K562 (cell line): Measurements from ENCODE around the gene CLCN1. TPM values are rescaled to one million over a fixed set of nuclear protein-coding genes. Genes with fewer than 3 reads are reported as not detected.

ENCODE experiments used
- ATAC-seq: fragments of 200-7000 bp; cut with Tn5 transposase; 3 replicates; pipeline ENCODE4 v1.9.1; 2020; ENCODE audit warnings: moderate library complexity
- BruUV-seq: library from RNA; stranded (reverse); fragments of 400-500 nt; replicated peaks from 2 replicates; lab custom pipeline; 2021; lab: Mats Ljungman, UMichigan
- CTCF ChIA-PET: fragments of 300-600 bp; formaldehyde crosslinking; extraction: SDS; loops from one replicate; lab custom pipeline; 2021; ENCODE audit warnings: low intra/inter-chr PET ratio; lab: Yijun Ruan, JAX
- POLR2A ChIA-PET: fragments of 300-600, 350-650 bp; sonication (Branson Sonifier 250); formaldehyde crosslinking; extraction: SDS; loops from one replicate; lab custom pipeline; 2021; ENCODE audit warnings: antibody characterized with exemption, inconsistent platforms; lab: Yijun Ruan, JAX
- DNase-seq, 4 experiments: peaks; one replicate each; pipeline versions ENCODE4 v3.0.0 to v3.0.0-alpha.2; 2011 to 2018; ENCODE audit warnings: low spot score in 3 of 4, mixed read lengths in 3 of 4; ENCODE audit errors: extremely low read depth in 1 of 4
- FAIRE-seq: peaks from 2 replicates; lab custom pipeline; 2011; peaks lifted over from hg19 to GRCh38; lab: Jason Lieb, UNC
- H2AFZ ChIP-seq: 2 replicates; pipeline ENCODE4 v1.6.0; 2011; ENCODE audit warnings: low read depth, low read length, control low read depth, inconsistent platforms
- H3K27ac ChIP-seq: fragments of 200-600 bp; 3 replicates; pipeline ENCODE4 v1.8.0; 2011; ENCODE audit warnings: low read depth, mild to moderate bottlenecking, control low read depth, inconsistent platforms, low read length, moderate library complexity, mixed read lengths; ENCODE audit errors: extremely low read depth
- H3K27me3 ChIP-seq, 2 experiments: fragments of 300-600 bp in 1 of 2; 2 replicates in 1 of 2; 3 replicates in 1 of 2; pipeline versions ENCODE4 v1.6.0 to v1.8.0; 2011; ENCODE audit warnings: inconsistent platforms in 2 of 2, low read length in 2 of 2, mild to moderate bottlenecking in 1 of 2, mixed read lengths in 1 of 2, moderate library complexity in 1 of 2; ENCODE audit not compliant: control insufficient read depth in 2 of 2, insufficient read depth in 2 of 2
- H3K36me3 ChIP-seq: fragments of 300-600 bp; 3 replicates; pipeline ENCODE4 v1.8.0; 2011; ENCODE audit warnings: mild to moderate bottlenecking, low read length, inconsistent platforms; ENCODE audit not compliant: control insufficient read depth, insufficient read depth
- H3K4me1 ChIP-seq, 2 experiments: fragments of 200-600 bp in 1 of 2; replicated peaks in 1 of 2; 2 replicates in 1 of 2; 3 replicates in 1 of 2; pipeline versions ENCODE4 v1.5.1 to v1.8.0; 2011; ENCODE audit warnings: inconsistent platforms in 2 of 2, low read length in 2 of 2, mild to moderate bottlenecking in 1 of 2, mixed read lengths in 1 of 2, moderate library complexity in 1 of 2; ENCODE audit not compliant: control insufficient read depth in 2 of 2, insufficient read depth in 2 of 2
- H3K4me2 ChIP-seq: 2 replicates; pipeline ENCODE4 v1.6.1; 2011; ENCODE audit warnings: low read length, control low read depth, inconsistent platforms, mixed read lengths; ENCODE audit not compliant: insufficient read depth
- H3K4me3 ChIP-seq: fragments of 200-600 bp; sonication (generic), shearing (Covaris generic); 2 replicates; pipeline ENCODE4 v1.5.1; 2016; ENCODE audit warnings: control low read depth, inconsistent platforms
- H3K79me2 ChIP-seq: fragments of 200-600 bp; 3 replicates; pipeline ENCODE4 v1.8.0; 2011; ENCODE audit warnings: low read length, inconsistent platforms; ENCODE audit not compliant: control insufficient read depth, insufficient read depth
- H3K9ac ChIP-seq, 2 experiments: 2 replicates each; pipeline versions ENCODE4 v1.6.0 to v1.6.1; 2011; ENCODE audit warnings: low read depth in 2 of 2, low read length in 2 of 2, control low read depth in 1 of 2, inconsistent platforms in 1 of 2, mild to moderate bottlenecking in 1 of 2, mixed read lengths in 1 of 2; ENCODE audit not compliant: insufficient read depth in 1 of 2
- H3K9me1 ChIP-seq: one replicate; pipeline ENCODE4 v1.6.0; 2011; ENCODE audit warnings: inconsistent platforms, mild to moderate bottlenecking, low read length, moderate library complexity; ENCODE audit not compliant: control insufficient read depth, insufficient read depth
- H3K9me3 ChIP-seq: replicated peaks from 2 replicates; pipeline ENCODE4 v1.5.1; 2011; ENCODE audit warnings: low read depth, low read length, inconsistent platforms; ENCODE audit not compliant: control insufficient read depth, insufficient read depth
- H4K20me1 ChIP-seq: replicated peaks from 2 replicates; pipeline ENCODE4 v1.6.1; 2011; ENCODE audit warnings: low read length, inconsistent platforms, mixed read lengths; ENCODE audit not compliant: control insufficient read depth, insufficient read depth
- HMG20A ChIP-seq: fragments of 450-650 bp; formaldehyde crosslinking; conservative IDR thresholded peaks from 2 replicates; pipeline ENCODE4 v1.4.0; 2020; ENCODE audit warnings: mild to moderate bottlenecking, mixed read lengths
- KDM1A ChIP-seq, 2 experiments: fragments of 450-650 bp; IDR thresholded peaks; 2 replicates each; pipeline ENCODE4 v1.6.1; 2016; ENCODE audit warnings: mild to moderate bottlenecking in 2 of 2
- ZNF324 ChIP-seq: fragments of 250-450 bp; sonication (Bioruptor Pico); IDR thresholded peaks from 2 replicates; pipeline ENCODE4 v1.4.0; 2020; ENCODE audit warnings: mild to moderate bottlenecking
- whole genome bisulfite sequencing: fragments of 100-300 bp; shearing (Covaris generic); methylation state at CpG from one replicate; pipeline ENCODE4 v1.1.6; 2016; ENCODE audit warnings: low coverage, mixed read lengths; ENCODE audit not compliant: insufficient coverage; ENCODE audit errors: missing lambda C conversion rate; 5-methylcytosine and 5-hydroxymethylcytosine counted together
- in situ Hi-C: fragments of 300-500 bp; cut with MboI; formaldehyde crosslinking; loops from 4 replicates; pipeline ENCODE4 v1.15.0; 2018; ENCODE audit warnings: inconsistent platforms, mixed read lengths
- intact Hi-C: fragments of 100-400 bp; cut with micrococcal nuclease; formaldehyde crosslinking; loops from 2 replicates; pipeline ENCODE4 v1.14.2; 2022
- polyA plus RNA-seq, 8 experiments: library from polyadenylated mRNA; depleted of rRNA in 4 of 8; stranded (reverse) in 5 of 8; unstranded in 3 of 8; fragments of >200 nt; fragmentation: Nextera tagmentation in 2 of 8; fragmentation: Illumina TruSeq in 1 of 8; extraction: Ambion mirVana in 2 of 8; extraction: Trizol in 1 of 8; gene quantifications; 2 replicates each; pipeline versions ENCODE4 v1.2.1 to v1.2.3, GENCODE V29; 2011 to 2014; ENCODE audit warnings: inconsistent platforms in 1 of 8, missing spikeins in 1 of 8
- total RNA-seq, 7 experiments: library from RNA; depleted of rRNA in 6 of 7; stranded (reverse); fragments of >200 nt in 6 of 7; fragmentation: Illumina TruSeq in 2 of 7; extraction: Trizol in 2 of 7; gene quantifications; 2 replicates each; pipeline versions ENCODE4 v1.2.1 to v1.2.3, GENCODE V29; 2011 to 2021; ENCODE audit warnings: low replicate concordance in 1 of 7
- TF ChIP-seq, protein P1 (sequence below): fragments of 450-650 bp; formaldehyde crosslinking; IDR thresholded peaks from 2 replicates; pipeline ENCODE4 v1.4.0; 2020; ENCODE audit warnings: mild to moderate bottlenecking, moderate library complexity

CLCN1 gene
- total and polyA plus RNA-seq, 9 of the 15 experiments (the other 6 are each of a cell fraction or from before 2014, with no cell fraction given): 0.01 to 0.11 (median 0.04) TPM; not detected in 4

GRCh38 chr7:143361552-143362130 lies 45.7 kb downstream of the CLCN1 start:
- in situ Hi-C loops: no loop called here
- H3K27me3 ChIP-seq: peaks cover 75 to 79% of the 10 kb centered on the region in 2 experiments
- 6% methylated on average over 19 of the region's 46 CpGs for whole genome bisulfite sequencing

More at GRCh38 chr7:143361552-143362130, 45.7 kb downstream of the CLCN1 start:
- H3K36me3 ChIP-seq: no peaks in the 10 kb centered on the region
- peaks cover 0 to 17% of the 10 kb centered on the region in 2 experiments; a peak in 2 of 5 replicates for H3K4me1 ChIP-seq
- no peak overlapping the region for H3K9ac ChIP-seq
- TF ChIP-seq ZNF324 (CRISPR knock-in tag) (no peak), KDM1A (IDR thresholded peaks at IDR 0.05) (peak in 1 of 2 experiments; percentile 36; a peak in 1 of 4 replicates), HMG20A (CRISPR knock-in tag) (no peak)
- TF ChIP-seq, protein P1, sequence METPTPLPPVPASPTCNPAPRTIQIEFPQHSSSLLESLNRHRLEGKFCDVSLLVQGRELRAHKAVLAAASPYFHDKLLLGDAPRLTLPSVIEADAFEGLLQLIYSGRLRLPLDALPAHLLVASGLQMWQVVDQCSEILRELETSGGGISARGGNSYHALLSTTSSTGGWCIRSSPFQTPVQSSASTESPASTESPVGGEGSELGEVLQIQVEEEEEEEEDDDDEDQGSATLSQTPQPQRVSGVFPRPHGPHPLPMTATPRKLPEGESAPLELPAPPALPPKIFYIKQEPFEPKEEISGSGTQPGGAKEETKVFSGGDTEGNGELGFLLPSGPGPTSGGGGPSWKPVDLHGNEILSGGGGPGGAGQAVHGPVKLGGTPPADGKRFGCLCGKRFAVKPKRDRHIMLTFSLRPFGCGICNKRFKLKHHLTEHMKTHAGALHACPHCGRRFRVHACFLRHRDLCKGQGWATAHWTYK (CRISPR knock-in tag): no peak
- POLR2A ChIA-PET: no interaction called here
- intact Hi-C loops: no loop called here
- no peak overlapping the region for H3K4me3 ChIP-seq
- H3K27ac ChIP-seq: no peak overlapping the region
- H2AFZ ChIP-seq: no peak overlapping the region
- peaks cover 3% of the 10 kb centered on the region for H3K9me1 ChIP-seq
- no peaks in the 10 kb centered on the region for H3K9me3 ChIP-seq
- CTCF ChIA-PET: no interaction called here
- DNase-seq (peak in 1 of 4 experiments; percentile 50), ATAC-seq (no peak), FAIRE-seq (no peak)
- H3K79me2 ChIP-seq: no peaks in the 10 kb centered on the region
- no peak overlapping the region for H3K4me2 ChIP-seq
- peaks cover 9% of the 10 kb centered on the region; the same call in 1 of the 2 replicates for H4K20me1 ChIP-seq
- BruUV-seq: no TSS peak
